OCI-LY7 (cell line): ENCODE measurements around the gene UMPS.

ENCODE experiments used
- EZH2phosphoT487 ChIP-seq: fragments of 200-600 bp; sonication (generic); IDR thresholded peaks from 2 replicates; pipeline ENCODE4 v1.6.1; 2018; ENCODE audit warnings: low read depth, borderline replicate concordance, mild to moderate bottlenecking, mixed run types, antibody characterized with exemption, low read length, moderate library complexity, mixed read lengths
- TF ChIP-seq, protein P1 (sequence below): fragments of 200-600 bp; sonication (generic); conservative IDR thresholded peaks from 2 replicates; pipeline ENCODE4 v1.5.1; 2014; ENCODE audit warnings: mild to moderate bottlenecking, antibody characterized with exemption, low read length, moderate library complexity, mixed read lengths

DNA sequence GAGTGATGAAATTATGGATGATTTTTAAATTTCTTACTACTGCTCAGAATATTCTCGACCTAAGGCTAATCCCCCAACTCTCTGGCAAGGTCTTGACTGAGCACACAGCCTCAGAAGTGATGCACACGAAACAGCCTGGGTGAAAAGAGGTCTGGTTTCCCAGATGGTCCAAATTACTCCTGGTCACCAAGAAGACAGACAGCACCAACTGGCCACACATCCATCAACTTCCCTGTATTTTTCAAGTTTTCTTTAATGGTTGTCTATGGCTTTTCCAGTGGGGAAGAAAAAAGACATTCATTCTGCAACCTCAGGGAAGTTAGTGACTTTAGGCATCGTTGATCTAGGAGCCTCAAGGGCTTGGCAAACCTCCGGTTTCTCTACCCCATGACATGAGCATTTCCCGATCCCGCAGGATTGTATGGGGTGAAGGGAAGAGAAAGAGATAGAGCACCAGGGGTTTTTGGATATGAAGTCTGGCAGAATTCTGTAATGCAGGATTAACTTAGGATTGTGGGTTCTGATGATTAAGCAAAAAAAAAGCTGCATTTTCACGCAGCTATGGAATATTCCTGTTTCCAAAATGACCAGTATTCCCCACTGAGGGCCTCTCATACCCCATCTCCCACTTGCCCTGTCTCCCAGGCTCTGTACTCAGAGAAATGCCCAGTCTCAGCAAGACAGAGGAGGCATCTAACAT, 62.2 kb downstream of the UMPS start:
- TF ChIP-seq, protein P1, sequence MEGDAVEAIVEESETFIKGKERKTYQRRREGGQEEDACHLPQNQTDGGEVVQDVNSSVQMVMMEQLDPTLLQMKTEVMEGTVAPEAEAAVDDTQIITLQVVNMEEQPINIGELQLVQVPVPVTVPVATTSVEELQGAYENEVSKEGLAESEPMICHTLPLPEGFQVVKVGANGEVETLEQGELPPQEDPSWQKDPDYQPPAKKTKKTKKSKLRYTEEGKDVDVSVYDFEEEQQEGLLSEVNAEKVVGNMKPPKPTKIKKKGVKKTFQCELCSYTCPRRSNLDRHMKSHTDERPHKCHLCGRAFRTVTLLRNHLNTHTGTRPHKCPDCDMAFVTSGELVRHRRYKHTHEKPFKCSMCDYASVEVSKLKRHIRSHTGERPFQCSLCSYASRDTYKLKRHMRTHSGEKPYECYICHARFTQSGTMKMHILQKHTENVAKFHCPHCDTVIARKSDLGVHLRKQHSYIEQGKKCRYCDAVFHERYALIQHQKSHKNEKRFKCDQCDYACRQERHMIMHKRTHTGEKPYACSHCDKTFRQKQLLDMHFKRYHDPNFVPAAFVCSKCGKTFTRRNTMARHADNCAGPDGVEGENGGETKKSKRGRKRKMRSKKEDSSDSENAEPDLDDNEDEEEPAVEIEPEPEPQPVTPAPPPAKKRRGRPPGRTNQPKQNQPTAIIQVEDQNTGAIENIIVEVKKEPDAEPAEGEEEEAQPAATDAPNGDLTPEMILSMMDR, result no peak
- TF ChIP-seq EZH2phosphoT487, result no peak
